Lower lobe of right lung (tissue), 2 donors: ENCODE results near the gene PPP6R3. TPM values are rescaled to one million over a fixed set of nuclear protein-coding genes. Genes with fewer than 3 reads are reported as not detected.

Experiments used
- ATAC-seq, 2 donors: fragments of 200-7000 bp; cut with Tn5 transposase; one replicate each; pipeline ENCODE4 v1.9.1; 2020 to 2022; ENCODE audit warnings: mild to moderate bottlenecking in 2 of 2, moderate library complexity in 2 of 2
- DNase-seq: peaks from one replicate; pipeline ENCODE4 v3.0.0-alpha.2; 2020
- H3K27ac ChIP-seq: fragments of 200-600 bp; one replicate; pipeline ENCODE4 v1.8.0; 2022
- H3K27me3 ChIP-seq: fragments of 200-600 bp; one replicate; pipeline ENCODE4 v1.8.0; 2022; ENCODE audit warnings: low read depth
- H3K36me3 ChIP-seq: fragments of 200-600 bp; one replicate; pipeline ENCODE4 v1.8.0; 2022; ENCODE audit warnings: mild to moderate bottlenecking
- H3K4me1 ChIP-seq: fragments of 200-600 bp; one replicate; pipeline ENCODE4 v1.8.0; 2022
- H3K4me3 ChIP-seq: fragments of 200-600 bp; one replicate; pipeline ENCODE4 v1.8.0; 2022; ENCODE audit warnings: mild to moderate bottlenecking
- H3K9me3 ChIP-seq: fragments of 200-600 bp; one replicate; pipeline ENCODE4 v1.8.0; 2022
- intact Hi-C: fragments of 100-400 bp; cut with DNase I; formaldehyde crosslinking; loops from one replicate; pipeline ENCODE4 v1.11.0; 2022
- total RNA-seq: library from RNA; stranded (reverse); fragmentation: NEBNext Ultra II Directional; extraction: Animal tissue kit (Norgen Biotek cat#: 25700); gene quantifications from one replicate; pipeline ENCODE4 v1.2.1, GENCODE V29; 2021
- TF ChIP-seq, protein P1 (sequence below): fragments of 200-600 bp; IDR thresholded peaks from one replicate; pipeline ENCODE4 v1.8.0; 2022; ENCODE audit warnings: antibody characterized with exemption, mild to moderate bottlenecking
- donor health status: DM: no; HTN: yes; CAD: no; lungs with severe emphysema.

PPP6R3 gene
- total RNA-seq, 1 donor from 2014 or later, result 98.0 TPM

DNA sequence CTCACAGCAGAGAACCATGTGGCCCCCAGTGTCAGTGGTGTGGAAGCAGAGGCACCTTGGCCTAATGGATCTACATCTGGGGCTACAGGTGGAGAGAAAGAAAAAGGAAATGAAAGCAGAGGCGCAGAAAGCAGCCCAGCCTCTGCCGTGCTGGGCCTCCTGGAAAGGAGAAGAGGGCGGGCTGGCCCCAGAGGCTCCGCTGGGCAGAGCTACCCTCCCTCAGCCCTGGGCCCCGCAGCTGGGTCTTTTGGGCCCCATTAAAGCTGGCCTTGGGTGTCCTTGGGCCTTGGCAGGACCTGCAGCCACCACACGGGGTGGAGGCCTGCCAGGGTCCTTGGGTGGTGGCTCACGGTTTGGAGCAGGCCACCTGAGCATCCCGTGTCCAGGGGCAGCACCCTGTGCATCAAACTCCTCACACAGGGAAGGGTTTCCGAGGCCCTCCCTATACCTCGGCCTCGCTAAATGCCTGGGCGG lies 192.2 kb downstream of the PPP6R3 start:
- DNase-seq (no peak), ATAC-seq (no peak)
- H3K9me3 ChIP-seq, result no peaks in the 10 kb centered on the region
- peaks cover 33% of the 10 kb centered on the region for H3K27me3 ChIP-seq
- no peak overlapping the region for H3K27ac ChIP-seq
- H3K36me3 ChIP-seq, result no peaks in the 10 kb centered on the region
- intact Hi-C loops, result no loop called here
- no peaks in the 10 kb centered on the region for H3K4me1 ChIP-seq
- TF ChIP-seq, protein P1, sequence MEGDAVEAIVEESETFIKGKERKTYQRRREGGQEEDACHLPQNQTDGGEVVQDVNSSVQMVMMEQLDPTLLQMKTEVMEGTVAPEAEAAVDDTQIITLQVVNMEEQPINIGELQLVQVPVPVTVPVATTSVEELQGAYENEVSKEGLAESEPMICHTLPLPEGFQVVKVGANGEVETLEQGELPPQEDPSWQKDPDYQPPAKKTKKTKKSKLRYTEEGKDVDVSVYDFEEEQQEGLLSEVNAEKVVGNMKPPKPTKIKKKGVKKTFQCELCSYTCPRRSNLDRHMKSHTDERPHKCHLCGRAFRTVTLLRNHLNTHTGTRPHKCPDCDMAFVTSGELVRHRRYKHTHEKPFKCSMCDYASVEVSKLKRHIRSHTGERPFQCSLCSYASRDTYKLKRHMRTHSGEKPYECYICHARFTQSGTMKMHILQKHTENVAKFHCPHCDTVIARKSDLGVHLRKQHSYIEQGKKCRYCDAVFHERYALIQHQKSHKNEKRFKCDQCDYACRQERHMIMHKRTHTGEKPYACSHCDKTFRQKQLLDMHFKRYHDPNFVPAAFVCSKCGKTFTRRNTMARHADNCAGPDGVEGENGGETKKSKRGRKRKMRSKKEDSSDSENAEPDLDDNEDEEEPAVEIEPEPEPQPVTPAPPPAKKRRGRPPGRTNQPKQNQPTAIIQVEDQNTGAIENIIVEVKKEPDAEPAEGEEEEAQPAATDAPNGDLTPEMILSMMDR, result no peak
- no peak overlapping the region for H3K4me3 ChIP-seq

DNA sequence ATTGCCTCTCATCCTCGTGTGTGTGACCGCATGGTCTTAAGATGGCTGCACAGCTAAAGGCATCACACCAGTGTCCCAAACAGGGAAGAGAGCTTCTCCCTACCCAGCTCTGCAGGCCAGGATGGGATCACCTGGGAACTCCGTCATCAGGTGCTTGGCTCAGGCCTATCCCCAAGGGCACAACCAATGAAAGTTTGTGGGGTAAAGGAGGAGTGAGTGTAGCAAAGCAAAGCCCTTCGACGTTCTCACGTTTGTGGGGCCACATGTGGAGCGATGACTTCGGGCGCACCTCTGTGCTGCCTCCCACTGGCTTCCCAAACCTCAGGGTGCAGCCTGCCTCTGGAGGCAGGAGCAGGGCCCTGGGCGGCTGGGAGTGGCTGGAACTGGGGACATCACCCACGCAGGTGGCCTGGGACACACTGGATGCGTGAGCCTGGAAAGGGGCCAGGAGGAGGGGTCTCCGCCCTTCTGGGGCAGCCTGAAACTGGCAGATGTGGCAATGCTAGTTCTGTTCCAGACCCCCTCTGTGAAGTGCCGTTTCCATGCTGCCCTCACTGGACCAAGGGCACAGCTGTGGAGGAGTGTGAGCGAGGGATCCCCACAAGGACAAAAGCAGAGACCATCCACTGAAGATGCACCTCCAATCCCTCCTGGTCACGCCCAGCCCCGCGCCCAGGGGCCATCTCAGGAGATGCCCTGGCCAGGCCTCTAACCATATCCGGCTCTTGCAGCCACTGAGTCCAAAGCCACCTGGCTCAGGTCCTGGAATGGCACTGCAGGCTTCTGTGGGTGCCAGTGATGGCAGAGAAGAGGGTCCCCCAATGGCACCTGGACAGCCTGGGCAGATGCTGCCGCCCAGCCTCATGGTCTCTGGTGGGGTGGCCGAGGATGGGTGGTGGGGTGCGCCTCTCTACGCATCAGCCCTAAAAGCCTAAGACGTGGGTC lies 193.2 kb downstream of the PPP6R3 start:
- DNase-seq, result no peak
- intact Hi-C loops, result no loop called here
- TF ChIP-seq, protein P1, result no peak
- ATAC-seq, result no peak
- Histone ChIP-seq H3K4me3 (no peak overlapping the region), H3K9me3 (no peaks in the 10 kb centered on the region), H3K27ac (no peak overlapping the region), H3K4me1 (no peaks in the 10 kb centered on the region), H3K27me3 (peaks cover 33% of the 10 kb centered on the region), H3K36me3 (no peaks in the 10 kb centered on the region)

DNA sequence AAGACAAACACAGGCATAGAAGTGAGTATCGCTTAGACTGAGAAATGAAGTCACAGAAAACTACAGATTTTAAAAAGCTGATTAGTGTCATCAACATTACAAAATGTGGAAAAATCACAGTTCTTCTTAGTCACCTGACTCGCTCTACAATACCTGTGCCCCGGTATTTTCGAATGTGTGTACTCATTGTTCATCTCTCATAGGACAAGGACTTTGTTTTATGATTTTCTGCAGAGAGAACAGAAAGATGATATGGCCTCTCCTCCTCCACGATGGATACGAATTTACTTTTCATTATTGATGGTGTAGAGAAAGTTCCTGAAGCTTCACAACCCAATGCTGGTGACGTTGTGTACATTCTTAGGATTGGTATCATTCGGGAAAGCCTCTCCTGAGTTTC lies 194.4 kb downstream of the PPP6R3 start:
- no peak overlapping the region for H3K27ac ChIP-seq
- peaks cover 30% of the 10 kb centered on the region for H3K27me3 ChIP-seq
- H3K4me3 ChIP-seq, result no peak overlapping the region
- no peaks in the 10 kb centered on the region for H3K4me1 ChIP-seq
- ATAC-seq (no peak), DNase-seq (no peak)
- TF ChIP-seq, protein P1, result no peak
- no peaks in the 10 kb centered on the region for H3K9me3 ChIP-seq
- no peaks in the 10 kb centered on the region for H3K36me3 ChIP-seq
- intact Hi-C loops, result no loop called here

DNA sequence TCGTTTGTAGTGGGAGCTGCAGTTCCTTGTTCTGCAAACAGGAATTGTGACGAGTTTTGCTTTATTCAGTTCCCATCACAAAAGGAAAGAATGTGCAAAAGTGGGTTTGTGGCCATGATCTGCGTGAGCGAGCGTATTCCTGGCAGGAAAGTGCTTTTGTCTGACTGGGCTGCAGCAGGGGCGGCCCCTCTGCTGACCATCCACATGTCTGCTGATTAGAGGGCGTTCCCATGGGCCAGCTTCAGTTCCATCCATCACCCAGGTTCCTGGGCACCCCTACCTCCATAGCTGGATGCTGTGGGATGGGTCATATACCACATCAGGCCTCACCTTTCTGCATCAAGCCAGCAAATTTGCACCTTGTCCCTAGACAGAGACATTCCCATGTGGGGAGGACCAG lies 194.9 kb downstream of the PPP6R3 start:
- no peaks in the 10 kb centered on the region for H3K4me1 ChIP-seq
- no peaks in the 10 kb centered on the region for H3K9me3 ChIP-seq
- TF ChIP-seq, protein P1, result no peak
- DNase-seq (no peak), ATAC-seq (no peak)
- intact Hi-C loops, result no loop called here
- H3K36me3 ChIP-seq, result no peaks in the 10 kb centered on the region
- peaks cover 26% of the 10 kb centered on the region for H3K27me3 ChIP-seq
- H3K4me3 ChIP-seq, result no peak overlapping the region
- no peak overlapping the region for H3K27ac ChIP-seq

DNA sequence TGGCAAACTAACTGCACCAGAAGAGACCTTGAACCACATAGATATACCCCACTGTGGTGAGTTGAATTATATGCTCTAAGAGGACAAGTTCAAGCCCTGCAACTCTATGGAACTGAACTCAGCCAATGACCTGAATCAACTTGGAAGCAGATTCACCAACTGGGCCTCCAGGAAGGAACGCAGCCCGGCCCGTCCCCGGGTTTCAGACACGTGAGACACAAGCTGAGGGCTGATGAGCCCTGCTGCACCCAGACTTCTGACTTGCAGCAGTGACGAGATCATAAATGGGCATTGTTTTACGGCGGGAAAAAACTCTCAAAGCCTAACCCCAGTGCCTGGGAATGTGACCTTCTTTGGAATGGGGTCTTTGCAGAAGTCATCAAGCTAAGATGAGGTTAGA lies 195.3 kb downstream of the PPP6R3 start:
- peaks cover 24% of the 10 kb centered on the region for H3K27me3 ChIP-seq
- no peak overlapping the region for H3K4me3 ChIP-seq
- intact Hi-C loops, result no loop called here
- H3K9me3 ChIP-seq, result no peaks in the 10 kb centered on the region
- H3K27ac ChIP-seq, result no peak overlapping the region
- H3K36me3 ChIP-seq, result no peaks in the 10 kb centered on the region
- TF ChIP-seq, protein P1, result no peak
- ATAC-seq (no peak), DNase-seq (no peak)
- H3K4me1 ChIP-seq, result no peaks in the 10 kb centered on the region
